Naive thymus-derived CD4-positive, alpha-beta T cell (primary cell): Measurements from ENCODE around the gene CAMTA1. TPM values are rescaled to one million over a fixed set of nuclear protein-coding genes. Genes with fewer than 3 reads are reported as not detected.

Experiments
- ATAC-seq: fragments of 150-1000 bp; cut with Tn5 transposase; 2 replicates; pipeline ENCODE4 v1.10.0; 2021; ENCODE audit warnings: mild to moderate bottlenecking, moderate library complexity
- CTCF ChIA-PET: fragments of 350-600 bp; sonication (Branson Sonifier 250); formaldehyde crosslinking; loops from one replicate; lab custom pipeline; 2021; ENCODE audit warnings: antibody characterized with exemption; lab: Charles Lee
- POLR2A ChIA-PET: fragments of 350-600 bp; sonication (Branson Sonifier 250); formaldehyde crosslinking; loops from one replicate; lab custom pipeline; 2021; ENCODE audit warnings: antibody characterized with exemption, inconsistent platforms; lab: Charles Lee
- DNase-seq, 9 donors: peaks; one replicate each; pipeline versions ENCODE4 v3.0.0 to v3.0.0-alpha.2; 2020 to 2022; ENCODE audit warnings: mixed read lengths in 1 of 9
- H3K27ac ChIP-seq: one replicate; pipeline ENCODE4 v1.7.0; 2013; ENCODE audit warnings: mild to moderate bottlenecking, low read depth, low read length, moderate library complexity
- H3K27me3 ChIP-seq, 2 donors: one replicate each; pipeline ENCODE4 v1.7.0; 2013; ENCODE audit warnings: low read length in 2 of 2, mild to moderate bottlenecking in 2 of 2, moderate library complexity in 2 of 2; ENCODE audit not compliant: control insufficient read depth in 2 of 2, insufficient read depth in 2 of 2
- H3K36me3 ChIP-seq, 3 experiments: 1 replicate in 2 of 3; 2 replicates in 1 of 3; pipeline ENCODE4 v1.7.0; 2013; ENCODE audit warnings: low read length in 3 of 3, mild to moderate bottlenecking in 3 of 3, moderate library complexity in 1 of 3; ENCODE audit not compliant: insufficient read depth in 3 of 3, control insufficient read depth in 2 of 3
- H3K4me1 ChIP-seq, 2 donors: one replicate each; pipeline ENCODE4 v1.7.0; 2013; ENCODE audit warnings: low read length in 2 of 2, mild to moderate bottlenecking in 2 of 2, moderate library complexity in 1 of 2; ENCODE audit not compliant: control insufficient read depth in 2 of 2, insufficient read depth in 2 of 2
- H3K4me3 ChIP-seq: 2 replicates; pipeline ENCODE4 v1.7.0; 2013; ENCODE audit warnings: mild to moderate bottlenecking, low read length
- H3K9me3 ChIP-seq, 3 experiments: 1 replicate in 2 of 3; 2 replicates in 1 of 3; pipeline ENCODE4 v1.7.0; 2013; ENCODE audit warnings: low read length in 3 of 3; ENCODE audit not compliant: control insufficient read depth in 2 of 3
- H3K27ac Mint-ChIP-seq, 9 donors: one replicate each; pipeline ENCODE4 v1.8.0; 2020 to 2022; ENCODE audit warnings: mixed read lengths in 9 of 9, mild to moderate bottlenecking in 8 of 9, moderate library complexity in 5 of 9, inconsistent platforms in 2 of 9
- H3K27me3 Mint-ChIP-seq, 5 donors: one replicate each; pipeline ENCODE4 v1.8.0; 2021 to 2022; ENCODE audit warnings: mixed read lengths in 5 of 5, mild to moderate bottlenecking in 1 of 5
- H3K36me3 Mint-ChIP-seq, 5 donors: one replicate each; pipeline ENCODE4 v1.8.0; 2020 to 2022; ENCODE audit warnings: mixed read lengths in 5 of 5, mild to moderate bottlenecking in 3 of 5, inconsistent platforms in 1 of 5
- H3K4me1 Mint-ChIP-seq, 7 donors: one replicate each; pipeline ENCODE4 v1.8.0; 2020 to 2022; ENCODE audit warnings: mixed read lengths in 7 of 7, mild to moderate bottlenecking in 3 of 7, inconsistent platforms in 1 of 7
- H3K4me3 Mint-ChIP-seq, 10 donors: one replicate each; pipeline ENCODE4 v1.8.0; 2020 to 2022; ENCODE audit warnings: mild to moderate bottlenecking in 10 of 10, mixed read lengths in 10 of 10, moderate library complexity in 6 of 10, inconsistent platforms in 2 of 10
- H3K9me3 Mint-ChIP-seq, 11 donors: one replicate each; pipeline ENCODE4 v1.8.0; 2020 to 2022; ENCODE audit warnings: mixed read lengths in 11 of 11, mild to moderate bottlenecking in 4 of 11, inconsistent platforms in 1 of 11, moderate library complexity in 1 of 11
- intact Hi-C, 2 donors: fragments of 100-400 bp; cut with micrococcal nuclease; formaldehyde crosslinking; loops; one replicate each; pipeline ENCODE4 v1.15.1; 2023
- polyA plus RNA-seq, 2 donors: library from polyadenylated mRNA; unstranded; fragments of 300-500 nt; fragmentation: Illumina TruSeq; gene quantifications; one replicate each; pipeline ENCODE4 v1.2.3, GENCODE V29; 2021
- total RNA-seq, 6 experiments: library from RNA in 5 of 6; stranded (reverse) in 5 of 6; gene quantifications; 1 replicate in 5 of 6; 2 replicates in 1 of 6; pipeline ENCODE4 v1.2.3 and lab custom pipeline; 2021 to 2026

CAMTA1 gene
- total and polyA plus RNA-seq, 7 experiments from 2014 or later = 38.1 to 68.6 (median 42.6) TPM

DNA sequence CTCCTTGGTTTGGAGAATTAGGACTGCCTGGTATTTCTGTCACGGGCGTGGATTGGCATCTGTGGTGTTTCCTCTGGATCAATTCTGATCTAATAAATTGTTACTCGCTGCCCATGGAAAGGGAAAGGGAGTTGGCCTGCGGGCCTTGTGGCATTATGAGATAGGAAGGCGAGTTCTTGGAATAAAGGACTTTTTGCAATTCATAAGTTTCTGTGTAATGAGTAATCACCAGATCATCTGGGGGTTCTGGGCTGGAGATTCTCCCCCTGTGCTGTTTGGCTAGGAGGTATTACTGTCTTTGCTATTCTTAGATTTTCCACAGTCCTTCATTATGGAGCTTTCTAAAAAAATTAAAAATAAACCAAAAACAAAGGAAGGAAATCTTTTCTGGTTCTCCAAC is 315.9 kb downstream of the CAMTA1 start:
- Mint-ChIP-seq H3K27me3 (peaks cover 0 to 32% (median 20%) of the 10 kb centered on the region in 5 donors), H3K9me3 (peaks cover 0 to 5% (median 0%) of the 10 kb centered on the region in 11 donors)

DNA sequence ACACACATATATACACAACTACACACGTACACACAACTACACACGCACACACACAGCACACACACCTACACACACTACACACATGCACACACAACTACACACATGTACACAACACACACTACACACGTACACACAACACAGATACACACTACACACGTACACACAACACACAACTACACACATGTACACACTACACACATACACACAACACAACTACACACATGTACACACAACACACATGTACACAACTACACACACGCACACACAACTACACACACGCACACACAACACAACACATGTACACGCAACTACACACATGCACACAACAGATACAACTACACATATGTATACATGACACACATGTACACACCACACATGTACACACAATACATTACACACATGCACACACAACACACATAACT is 318.1 kb downstream of the CAMTA1 start:
- Histone ChIP-seq H3K27ac (no peak overlapping the region), H3K36me3 (no peaks in the 10 kb centered on the region), H3K27me3 (no peaks in the 10 kb centered on the region), H3K4me3 (no peak overlapping the region), H3K4me1 (no peaks in the 10 kb centered on the region), H3K9me3 (no peaks in the 10 kb centered on the region)
- H3K9me3 Mint-ChIP-seq = peaks cover 0 to 5% (median 0%) of the 10 kb centered on the region in 11 donors
- CTCF ChIA-PET = no interaction called here
- H3K4me1 Mint-ChIP-seq = no peaks in the 10 kb centered on the region
- no peak for DNase-seq
- no peak for ATAC-seq
- no peak overlapping the region for H3K27ac Mint-ChIP-seq
- H3K36me3 Mint-ChIP-seq = no peaks in the 10 kb centered on the region
- H3K4me3 Mint-ChIP-seq = no peak overlapping the region
- POLR2A ChIA-PET = no interaction called here
- peaks cover 0 to 20% (median 11%) of the 10 kb centered on the region in 5 donors for H3K27me3 Mint-ChIP-seq
- intact Hi-C loops = no loop called here

More for the DNA sequence above, 315.9 kb downstream of the CAMTA1 start:
- Histone ChIP-seq H3K4me3 (no peak overlapping the region), H3K4me1 (no peaks in the 10 kb centered on the region), H3K36me3 (no peaks in the 10 kb centered on the region), H3K9me3 (no peaks in the 10 kb centered on the region), H3K27ac (no peak overlapping the region), H3K27me3 (no peaks in the 10 kb centered on the region)
- Mint-ChIP-seq H3K27ac (no peak overlapping the region), H3K4me1 (no peaks in the 10 kb centered on the region), H3K4me3 (no peak overlapping the region), H3K36me3 (no peaks in the 10 kb centered on the region)
- no peak for DNase-seq
- ATAC-seq = no peak
- CTCF ChIA-PET = no interaction called here
- POLR2A ChIA-PET = no interaction called here
- intact Hi-C loops = no loop called here

DNA sequence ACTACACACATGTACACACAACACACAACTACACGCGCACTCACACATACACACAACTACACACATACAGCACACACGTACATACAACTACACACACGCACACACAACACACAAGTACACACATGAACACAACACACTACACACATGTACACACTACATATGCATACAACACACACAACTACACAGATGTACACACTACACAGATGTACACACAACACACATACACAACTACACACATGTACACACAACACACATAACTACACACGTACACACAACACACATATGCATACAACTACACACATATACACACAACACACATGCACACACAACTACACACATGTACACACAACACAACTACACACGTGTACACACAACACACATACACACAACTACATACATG is 318.6 kb downstream of the CAMTA1 start:
- Mint-ChIP-seq H3K27me3 (peaks cover 0 to 23% (median 11%) of the 10 kb centered on the region in 5 donors), H3K27ac (no peak overlapping the region), H3K4me1 (no peaks in the 10 kb centered on the region), H3K4me3 (no peak overlapping the region), H3K36me3 (no peaks in the 10 kb centered on the region), H3K9me3 (peaks cover 0 to 5% (median 0%) of the 10 kb centered on the region in 11 donors)
- Histone ChIP-seq H3K9me3 (no peaks in the 10 kb centered on the region), H3K4me3 (no peak overlapping the region), H3K27ac (no peak overlapping the region), H3K27me3 (no peaks in the 10 kb centered on the region), H3K4me1 (no peaks in the 10 kb centered on the region), H3K36me3 (no peaks in the 10 kb centered on the region)
- no peak for ATAC-seq
- DNase-seq = no peak
- ChIA-PET CTCF (no interaction called here), POLR2A (no interaction called here)
- intact Hi-C loops = no loop called here

DNA sequence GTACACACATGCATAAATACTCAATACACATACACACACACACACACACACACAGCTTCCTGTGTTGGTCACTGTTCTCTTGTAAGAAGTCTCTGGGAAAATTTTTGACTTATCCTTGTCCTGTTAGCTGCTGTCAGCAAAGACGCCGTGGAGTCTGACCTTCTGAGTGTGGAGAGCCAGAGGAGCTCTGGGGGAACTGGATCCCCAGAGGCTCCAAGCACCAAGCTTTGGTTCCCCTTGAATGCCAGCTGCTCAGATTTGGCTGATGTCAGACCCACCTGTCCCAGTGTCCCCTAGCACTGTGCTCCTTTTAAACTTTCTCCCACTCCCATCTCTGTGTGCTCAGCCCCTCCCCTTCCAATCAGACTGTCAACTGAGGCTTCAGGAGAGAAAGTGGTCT is 319.1 kb downstream of the CAMTA1 start:
- no peaks in the 10 kb centered on the region for H3K36me3 ChIP-seq
- DNase-seq (no peak), ATAC-seq (no peak)
- ChIA-PET POLR2A (no interaction called here), CTCF (no interaction called here)
- intact Hi-C loops = no loop called here
- no peaks in the 10 kb centered on the region for H3K9me3 ChIP-seq
- H3K4me1 ChIP-seq = no peaks in the 10 kb centered on the region
- Mint-ChIP-seq H3K4me1 (no peaks in the 10 kb centered on the region), H3K4me3 (no peak overlapping the region), H3K9me3 (peaks cover 0 to 5% (median 0%) of the 10 kb centered on the region in 11 donors), H3K27ac (no peak overlapping the region), H3K36me3 (no peaks in the 10 kb centered on the region), H3K27me3 (peaks cover 0 to 23% (median 11%) of the 10 kb centered on the region in 5 donors)
- H3K4me3 ChIP-seq = no peak overlapping the region
- no peak overlapping the region for H3K27ac ChIP-seq
- H3K27me3 ChIP-seq = no peaks in the 10 kb centered on the region

DNA sequence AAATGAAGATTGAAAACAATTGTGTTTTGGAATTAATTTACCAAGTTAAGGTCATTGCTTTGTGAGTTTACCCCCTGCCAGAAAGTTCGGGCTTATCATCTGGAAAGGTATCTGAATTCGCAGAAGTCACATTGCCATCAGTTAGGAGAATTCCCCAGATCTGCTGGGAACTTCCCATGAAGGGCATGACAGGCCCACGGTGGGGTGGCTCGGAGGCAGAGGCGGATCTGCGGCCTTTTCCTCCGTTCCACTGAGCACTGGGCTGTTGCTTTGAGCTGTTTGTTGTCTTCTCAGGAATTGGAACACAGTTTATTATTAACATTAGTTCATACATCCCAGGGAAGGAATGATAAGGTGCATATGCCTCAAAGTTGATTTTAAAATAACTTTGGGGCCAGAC is 320.0 kb downstream of the CAMTA1 start:
- Histone ChIP-seq H3K9me3 (no peaks in the 10 kb centered on the region), H3K4me3 (no peak overlapping the region), H3K36me3 (no peaks in the 10 kb centered on the region), H3K27ac (no peak overlapping the region), H3K4me1 (no peaks in the 10 kb centered on the region), H3K27me3 (no peaks in the 10 kb centered on the region)
- no peaks in the 10 kb centered on the region for H3K4me1 Mint-ChIP-seq
- ChIA-PET CTCF (no interaction called here), POLR2A (no interaction called here)
- peaks cover 0 to 5% (median 0%) of the 10 kb centered on the region in 11 donors for H3K9me3 Mint-ChIP-seq
- no peak overlapping the region for H3K27ac Mint-ChIP-seq
- ATAC-seq (no peak), DNase-seq (no peak)
- intact Hi-C loops = no loop called here
- H3K36me3 Mint-ChIP-seq = no peaks in the 10 kb centered on the region
- no peak overlapping the region for H3K4me3 Mint-ChIP-seq
- peaks cover 0 to 22% (median 6%) of the 10 kb centered on the region in 5 donors for H3K27me3 Mint-ChIP-seq

GRCh38 chr1:7106442-7107108 is 321.3 kb downstream of the CAMTA1 start:
- H3K27me3 Mint-ChIP-seq = peaks cover 0 to 29% (median 4%) of the 10 kb centered on the region in 5 donors
- no peak overlapping the region for H3K27ac Mint-ChIP-seq
- DNase-seq (no peak), ATAC-seq (no peak)
- POLR2A ChIA-PET = no interaction called here
- no peaks in the 10 kb centered on the region for H3K36me3 ChIP-seq
- CTCF ChIA-PET = no interaction called here
- H3K4me3 Mint-ChIP-seq = no peak overlapping the region
- no peaks in the 10 kb centered on the region for H3K27me3 ChIP-seq
- H3K9me3 ChIP-seq = no peaks in the 10 kb centered on the region
- H3K4me1 ChIP-seq = no peaks in the 10 kb centered on the region
- no peaks in the 10 kb centered on the region for H3K36me3 Mint-ChIP-seq
- H3K27ac ChIP-seq = no peak overlapping the region
- H3K4me1 Mint-ChIP-seq = no peaks in the 10 kb centered on the region
- intact Hi-C loops = no loop called here
- H3K4me3 ChIP-seq = no peak overlapping the region
- peaks cover 0 to 3% (median 0%) of the 10 kb centered on the region in 11 donors for H3K9me3 Mint-ChIP-seq
